H1 (cell line): ENCODE data around the gene ZNF581. TPM values are rescaled to one million over a fixed set of nuclear protein-coding genes. Genes with fewer than 3 reads are reported as not detected.

ENCODE experiments used
- CHD2 ChIP-seq: IDR thresholded peaks from 2 replicates; pipeline ENCODE4 v1.6.1; 2012; ENCODE audit warnings: low read length, improper control_type of control experiment
- EP300 ChIP-seq, 2 experiments: IDR thresholded peaks; 1 replicate in 1 of 2; 2 replicates in 1 of 2; pipeline ENCODE4 v1.6.1; 2011 to 2012; ENCODE audit warnings: low read depth in 2 of 2, low read length in 2 of 2, mild to moderate bottlenecking in 2 of 2, borderline replicate concordance in 1 of 2, inconsistent platforms in 1 of 2, moderate library complexity in 1 of 2
- HDAC6 ChIP-seq: IDR thresholded peaks from one replicate; pipeline ENCODE4 v1.7.1; 2012; ENCODE audit warnings: low read depth, mild to moderate bottlenecking, inconsistent platforms, low read length, moderate library complexity
- MAFK ChIP-seq: IDR thresholded peaks from 2 replicates; pipeline ENCODE4 v1.6.1; 2012; ENCODE audit warnings: low read depth, mild to moderate bottlenecking, improper control_type of control experiment, low read length
- POLR2A ChIP-seq, 2 experiments: IDR thresholded peaks; 1 replicate in 1 of 2; 2 replicates in 1 of 2; pipeline ENCODE4 v1.6.1; 2011; ENCODE audit warnings: low read depth in 2 of 2, low read length in 2 of 2, mild to moderate bottlenecking in 2 of 2; ENCODE audit errors: control extremely low read depth in 1 of 2
- RAD21 ChIP-seq, 2 experiments: IDR thresholded peaks in 1 of 2; conservative IDR thresholded peaks in 1 of 2; 2 replicates each; pipeline ENCODE4 v1.6.1; 2011; ENCODE audit warnings: low read depth in 2 of 2, low read length in 2 of 2, improper control_type of control experiment in 1 of 2, inconsistent platforms in 1 of 2, mild to moderate bottlenecking in 1 of 2, moderate library complexity in 1 of 2
- RFX5 ChIP-seq: IDR thresholded peaks from 2 replicates; pipeline ENCODE4 v1.6.1; 2011; ENCODE audit warnings: low read depth, low read length, improper control_type of control experiment, borderline replicate concordance
- SAP30 ChIP-seq: fragments of 300-600 bp; sonication (generic); IDR thresholded peaks from 2 replicates; pipeline ENCODE4 v1.7.1; 2012; ENCODE audit warnings: low read length, moderate library complexity, mild to moderate bottlenecking, inconsistent platforms; ENCODE audit not compliant: insufficient read depth, insufficient replicate concordance
- SP2 ChIP-seq: IDR thresholded peaks from 2 replicates; pipeline ENCODE4 v1.6.1; 2012; ENCODE audit warnings: mild to moderate bottlenecking, low read length, inconsistent platforms
- SRF ChIP-seq: IDR thresholded peaks from 2 replicates; pipeline ENCODE4 v1.6.1; 2011; ENCODE audit warnings: mild to moderate bottlenecking, low read depth, low read length, moderate library complexity
- TEAD4 ChIP-seq: IDR thresholded peaks from 2 replicates; pipeline ENCODE4 v1.6.1; 2012; ENCODE audit warnings: low read depth, low read length, inconsistent platforms, mixed read lengths
- polyA plus RNA-seq, 7 experiments: library from polyadenylated mRNA; depleted of rRNA in 3 of 7; stranded (reverse) in 5 of 7; unstranded in 2 of 7; fragments of >200 nt in 5 of 7; fragments of 200-250 nt in 2 of 7; gene quantifications; 1 replicate in 5 of 7; 2 replicates in 1 of 7; 4 replicates in 1 of 7; pipeline versions ENCODE4 v1.2.1 to v1.2.3, GENCODE V29; 2011 to 2013; ENCODE audit warnings: missing spikeins in 2 of 7, mixed read lengths in 2 of 7
- total RNA-seq: library from RNA; stranded (reverse); fragmentation: NEBNext Ultra II Directional; extraction: Animal tissue kit (Norgen Biotek cat#: 25700); gene quantifications from 2 replicates; pipeline ENCODE4 v1.2.1, GENCODE V29; 2021
- TF ChIP-seq, protein P1 (sequence below): fragments of 300-600 bp; sonication (generic); IDR thresholded peaks from 2 replicates; pipeline ENCODE4 v1.7.1; 2012; ENCODE audit warnings: low read length, moderate library complexity, mild to moderate bottlenecking, inconsistent platforms; ENCODE audit not compliant: insufficient replicate concordance

The ZNF581 gene
- total and polyA plus RNA-seq, 2 of the 8 experiments (the other 6 are each of a cell fraction or from before 2014, with no cell fraction given), result 73.0 to 76.1 TPM

DNA sequence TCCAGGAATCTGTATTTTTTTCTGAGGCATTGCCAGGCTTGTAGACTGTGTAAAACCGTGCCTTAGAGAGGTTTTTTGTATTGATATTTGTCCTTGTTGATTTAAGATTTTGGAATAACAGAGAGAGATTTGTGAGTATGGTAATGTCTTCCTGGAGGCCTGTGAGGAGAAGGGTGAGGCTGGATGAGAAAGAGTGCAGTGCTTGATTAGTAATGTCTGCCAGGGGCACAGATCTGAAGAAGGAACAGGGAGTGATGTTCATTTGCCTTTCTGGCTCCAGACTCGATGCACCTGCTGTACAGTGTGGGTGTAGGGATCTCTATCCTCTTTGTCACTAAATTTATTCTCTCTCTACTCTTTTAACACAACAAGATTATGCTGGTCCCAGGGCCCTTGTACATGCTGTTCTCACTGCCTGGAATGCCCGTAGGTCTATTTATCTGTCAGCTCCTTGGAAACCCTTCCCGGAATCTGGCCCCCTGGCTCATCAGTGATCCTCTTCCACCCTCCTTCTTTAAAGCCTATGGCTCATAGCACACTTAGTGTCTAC is 48.4 kb upstream of the ZNF581 start (continued):
- TF ChIP-seq, protein P1, sequence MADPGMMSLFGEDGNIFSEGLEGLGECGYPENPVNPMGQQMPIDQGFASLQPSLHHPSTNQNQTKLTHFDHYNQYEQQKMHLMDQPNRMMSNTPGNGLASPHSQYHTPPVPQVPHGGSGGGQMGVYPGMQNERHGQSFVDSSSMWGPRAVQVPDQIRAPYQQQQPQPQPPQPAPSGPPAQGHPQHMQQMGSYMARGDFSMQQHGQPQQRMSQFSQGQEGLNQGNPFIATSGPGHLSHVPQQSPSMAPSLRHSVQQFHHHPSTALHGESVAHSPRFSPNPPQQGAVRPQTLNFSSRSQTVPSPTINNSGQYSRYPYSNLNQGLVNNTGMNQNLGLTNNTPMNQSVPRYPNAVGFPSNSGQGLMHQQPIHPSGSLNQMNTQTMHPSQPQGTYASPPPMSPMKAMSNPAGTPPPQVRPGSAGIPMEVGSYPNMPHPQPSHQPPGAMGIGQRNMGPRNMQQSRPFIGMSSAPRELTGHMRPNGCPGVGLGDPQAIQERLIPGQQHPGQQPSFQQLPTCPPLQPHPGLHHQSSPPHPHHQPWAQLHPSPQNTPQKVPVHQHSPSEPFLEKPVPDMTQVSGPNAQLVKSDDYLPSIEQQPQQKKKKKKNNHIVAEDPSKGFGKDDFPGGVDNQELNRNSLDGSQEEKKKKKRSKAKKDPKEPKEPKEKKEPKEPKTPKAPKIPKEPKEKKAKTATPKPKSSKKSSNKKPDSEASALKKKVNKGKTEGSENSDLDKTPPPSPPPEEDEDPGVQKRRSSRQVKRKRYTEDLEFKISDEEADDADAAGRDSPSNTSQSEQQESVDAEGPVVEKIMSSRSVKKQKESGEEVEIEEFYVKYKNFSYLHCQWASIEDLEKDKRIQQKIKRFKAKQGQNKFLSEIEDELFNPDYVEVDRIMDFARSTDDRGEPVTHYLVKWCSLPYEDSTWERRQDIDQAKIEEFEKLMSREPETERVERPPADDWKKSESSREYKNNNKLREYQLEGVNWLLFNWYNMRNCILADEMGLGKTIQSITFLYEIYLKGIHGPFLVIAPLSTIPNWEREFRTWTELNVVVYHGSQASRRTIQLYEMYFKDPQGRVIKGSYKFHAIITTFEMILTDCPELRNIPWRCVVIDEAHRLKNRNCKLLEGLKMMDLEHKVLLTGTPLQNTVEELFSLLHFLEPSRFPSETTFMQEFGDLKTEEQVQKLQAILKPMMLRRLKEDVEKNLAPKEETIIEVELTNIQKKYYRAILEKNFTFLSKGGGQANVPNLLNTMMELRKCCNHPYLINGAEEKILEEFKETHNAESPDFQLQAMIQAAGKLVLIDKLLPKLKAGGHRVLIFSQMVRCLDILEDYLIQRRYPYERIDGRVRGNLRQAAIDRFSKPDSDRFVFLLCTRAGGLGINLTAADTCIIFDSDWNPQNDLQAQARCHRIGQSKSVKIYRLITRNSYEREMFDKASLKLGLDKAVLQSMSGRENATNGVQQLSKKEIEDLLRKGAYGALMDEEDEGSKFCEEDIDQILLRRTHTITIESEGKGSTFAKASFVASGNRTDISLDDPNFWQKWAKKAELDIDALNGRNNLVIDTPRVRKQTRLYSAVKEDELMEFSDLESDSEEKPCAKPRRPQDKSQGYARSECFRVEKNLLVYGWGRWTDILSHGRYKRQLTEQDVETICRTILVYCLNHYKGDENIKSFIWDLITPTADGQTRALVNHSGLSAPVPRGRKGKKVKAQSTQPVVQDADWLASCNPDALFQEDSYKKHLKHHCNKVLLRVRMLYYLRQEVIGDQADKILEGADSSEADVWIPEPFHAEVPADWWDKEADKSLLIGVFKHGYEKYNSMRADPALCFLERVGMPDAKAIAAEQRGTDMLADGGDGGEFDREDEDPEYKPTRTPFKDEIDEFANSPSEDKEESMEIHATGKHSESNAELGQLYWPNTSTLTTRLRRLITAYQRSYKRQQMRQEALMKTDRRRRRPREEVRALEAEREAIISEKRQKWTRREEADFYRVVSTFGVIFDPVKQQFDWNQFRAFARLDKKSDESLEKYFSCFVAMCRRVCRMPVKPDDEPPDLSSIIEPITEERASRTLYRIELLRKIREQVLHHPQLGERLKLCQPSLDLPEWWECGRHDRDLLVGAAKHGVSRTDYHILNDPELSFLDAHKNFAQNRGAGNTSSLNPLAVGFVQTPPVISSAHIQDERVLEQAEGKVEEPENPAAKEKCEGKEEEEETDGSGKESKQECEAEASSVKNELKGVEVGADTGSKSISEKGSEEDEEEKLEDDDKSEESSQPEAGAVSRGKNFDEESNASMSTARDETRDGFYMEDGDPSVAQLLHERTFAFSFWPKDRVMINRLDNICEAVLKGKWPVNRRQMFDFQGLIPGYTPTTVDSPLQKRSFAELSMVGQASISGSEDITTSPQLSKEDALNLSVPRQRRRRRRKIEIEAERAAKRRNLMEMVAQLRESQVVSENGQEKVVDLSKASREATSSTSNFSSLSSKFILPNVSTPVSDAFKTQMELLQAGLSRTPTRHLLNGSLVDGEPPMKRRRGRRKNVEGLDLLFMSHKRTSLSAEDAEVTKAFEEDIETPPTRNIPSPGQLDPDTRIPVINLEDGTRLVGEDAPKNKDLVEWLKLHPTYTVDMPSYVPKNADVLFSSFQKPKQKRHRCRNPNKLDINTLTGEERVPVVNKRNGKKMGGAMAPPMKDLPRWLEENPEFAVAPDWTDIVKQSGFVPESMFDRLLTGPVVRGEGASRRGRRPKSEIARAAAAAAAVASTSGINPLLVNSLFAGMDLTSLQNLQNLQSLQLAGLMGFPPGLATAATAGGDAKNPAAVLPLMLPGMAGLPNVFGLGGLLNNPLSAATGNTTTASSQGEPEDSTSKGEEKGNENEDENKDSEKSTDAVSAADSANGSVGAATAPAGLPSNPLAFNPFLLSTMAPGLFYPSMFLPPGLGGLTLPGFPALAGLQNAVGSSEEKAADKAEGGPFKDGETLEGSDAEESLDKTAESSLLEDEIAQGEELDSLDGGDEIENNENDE, result no peak
- TF ChIP-seq HDAC6 (no peak), RAD21 (IDR thresholded peaks at IDR 0.05 in 1 of 2, conservative IDR thresholded peaks at IDR 0.05 in 1 of 2; ENCODE audit: low read depth in 2 of 2, low read length in 2 of 2) (no peak), SP2 (no peak), POLR2A (IDR thresholded peaks at IDR 0.05; ENCODE audit: control extremely low read depth in 1 of 2, low read depth in 2 of 2, low read length in 2 of 2) (no peak), RFX5 (no peak), SRF (no peak), MAFK (no peak), EP300 (IDR thresholded peaks at IDR 0.05; ENCODE audit: borderline replicate concordance in 1 of 2, low read depth in 2 of 2, low read length in 2 of 2) (no peak), SAP30 (no peak), TEAD4 (no peak), CHD2 (no peak)
